HG03571 (cell line): ENCODE data around the gene FAM216B.

Experiments used
- ATAC-seq: cut with Tn5 transposase; IDR thresholded peaks from one replicate; pipeline ENCODE4 v1.9.1; 2021; ENCODE audit not compliant: unreplicated experiment

Gene FAM216B

DNA sequence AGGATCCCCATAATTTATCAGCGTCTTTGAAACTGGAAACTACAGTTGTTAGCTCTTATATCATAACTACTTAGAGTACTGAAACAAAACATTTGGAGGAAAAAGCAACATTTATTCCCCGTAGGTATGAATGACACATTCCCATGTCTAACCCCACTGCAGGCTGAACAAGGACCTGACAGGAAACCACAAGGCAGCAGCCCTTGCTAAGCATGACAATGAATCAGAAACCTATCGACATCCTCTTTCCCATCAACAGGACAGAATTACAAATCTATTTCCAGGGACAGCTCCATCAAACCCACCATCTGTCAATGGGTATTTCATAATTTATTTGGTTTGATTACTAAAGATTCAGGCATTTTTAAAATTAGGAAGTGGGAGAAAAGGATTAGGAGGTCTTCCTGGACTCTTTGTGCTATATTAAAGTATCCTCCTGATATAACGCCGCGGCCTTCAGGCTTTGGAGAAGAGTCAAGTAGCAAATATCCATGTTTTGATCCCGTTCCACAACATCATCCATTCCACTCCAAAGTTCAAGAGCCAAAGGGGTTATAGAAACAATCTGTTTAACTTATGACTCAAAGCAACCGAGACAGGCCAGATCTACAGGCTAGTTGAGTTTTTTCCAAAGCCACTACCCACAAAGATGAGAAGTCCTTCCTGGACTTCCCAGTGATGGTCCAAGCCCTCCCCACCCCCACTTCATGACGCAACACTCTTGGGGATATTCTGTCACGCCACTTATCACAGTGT, 51.1 kb downstream of the FAM216B start:
- ATAC-seq: no peak

DNA sequence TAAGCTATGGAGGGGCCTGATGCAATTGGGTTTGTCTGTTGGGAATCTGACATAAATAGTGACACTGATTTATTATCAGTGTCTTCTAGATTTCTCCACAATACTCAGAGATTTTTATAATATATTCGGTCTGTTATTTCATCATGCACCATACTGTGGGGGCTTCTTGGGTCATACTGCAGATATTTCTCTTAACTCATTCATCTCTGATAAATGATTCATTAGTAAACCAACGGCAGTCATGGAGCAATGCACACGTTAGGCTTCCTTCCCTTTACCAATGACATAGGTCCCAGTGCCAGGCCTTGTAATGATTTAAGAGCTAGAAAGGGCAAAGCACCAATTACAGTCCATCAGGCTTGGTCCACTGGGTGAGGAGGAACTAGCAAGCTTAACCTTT, 53.6 kb downstream of the FAM216B start:
- no peak for ATAC-seq

DNA sequence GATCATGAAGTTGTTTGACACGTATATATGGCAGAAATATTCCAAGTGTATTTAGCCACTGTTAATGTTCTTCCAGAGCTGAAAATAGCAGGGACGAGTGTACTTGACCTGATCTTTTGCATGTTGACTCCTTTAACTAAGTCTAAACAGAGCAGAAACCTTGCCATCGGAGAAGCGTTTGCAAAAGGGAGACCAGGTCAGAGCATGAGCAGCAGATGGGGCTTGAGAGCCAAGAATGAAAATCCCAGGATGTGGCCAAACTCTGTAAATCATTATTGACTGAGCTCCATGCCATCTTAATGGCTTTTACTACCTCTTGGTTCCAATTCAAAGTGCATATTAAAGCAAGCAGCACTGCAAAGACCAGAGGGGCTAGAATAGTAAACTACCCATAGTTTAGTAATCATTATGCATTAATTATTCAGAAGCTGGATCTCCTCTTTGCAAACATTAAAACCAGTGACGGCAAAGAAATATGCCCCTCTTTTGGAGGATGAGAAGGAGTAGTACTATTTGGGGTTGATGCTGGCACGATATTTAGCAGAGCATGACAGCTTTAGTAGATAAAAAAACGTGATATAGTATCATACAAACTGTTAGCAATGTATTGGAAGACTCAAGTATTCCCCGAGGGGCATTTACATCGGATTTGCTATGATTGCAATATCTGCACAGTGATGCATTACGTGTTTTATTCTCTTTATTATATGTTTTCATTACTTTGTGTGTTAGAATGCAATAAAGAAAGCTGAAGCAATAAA, 55.7 kb downstream of the FAM216B start:
- no peak for ATAC-seq
